Measurements from ENCODE around the gene CTNNA2.

The CTNNA2 gene

DNA sequence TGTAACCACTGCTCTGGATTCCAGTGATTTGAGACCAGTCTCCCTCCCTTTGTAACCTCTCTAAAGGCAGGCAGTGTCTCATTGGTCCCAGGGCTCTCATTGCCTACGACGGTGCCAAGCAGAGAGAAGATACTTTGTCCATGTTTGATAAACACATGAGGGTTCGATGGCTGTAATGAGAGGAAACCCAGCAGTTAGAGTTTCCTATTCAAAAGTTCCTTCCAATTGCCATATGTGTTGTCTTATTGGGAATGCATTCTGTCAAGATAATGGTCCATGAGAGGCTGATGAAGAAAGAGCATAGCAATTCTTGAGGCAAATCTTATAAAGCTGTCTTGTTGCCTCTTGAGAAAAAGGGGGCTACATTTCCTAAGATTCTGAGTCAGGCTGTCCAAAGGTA is 499.2 kb downstream of the CTNNA2 start:
- DNase-seq = no peak
- Histone ChIP-seq H3K27me3 (no peaks in the 10 kb centered on the region), H3K9me3 (no peaks in the 10 kb centered on the region)

DNA sequence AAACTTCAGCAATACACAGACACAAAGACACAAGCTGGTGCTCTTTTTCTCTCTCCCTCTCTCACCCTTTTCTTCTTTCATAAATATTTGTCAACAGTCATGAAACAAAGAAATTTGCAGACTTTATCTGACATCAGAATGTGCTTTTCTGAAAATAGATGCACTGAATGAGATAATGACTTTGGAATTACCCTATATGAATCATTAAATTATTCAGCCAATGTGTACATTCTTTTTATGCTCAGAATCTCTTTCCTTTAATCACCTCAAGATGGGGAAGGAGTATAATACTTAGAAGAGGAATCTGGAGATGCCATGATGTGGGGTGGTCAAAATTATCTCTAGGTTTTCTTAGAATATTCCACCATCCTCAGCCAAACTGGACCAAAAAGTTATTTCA is 501.8 kb downstream of the CTNNA2 start:
- Histone ChIP-seq H3K36me3 (no peaks in the 10 kb centered on the region), H3K4me3 (ENCODE audit: low read depth, low read length) (no peak overlapping the region), H3K4me1 (no peaks in the 10 kb centered on the region), H3K9me3 (no peaks in the 10 kb centered on the region), H3K27me3 (no peaks in the 10 kb centered on the region)
- TF ChIP-seq, protein P1, sequence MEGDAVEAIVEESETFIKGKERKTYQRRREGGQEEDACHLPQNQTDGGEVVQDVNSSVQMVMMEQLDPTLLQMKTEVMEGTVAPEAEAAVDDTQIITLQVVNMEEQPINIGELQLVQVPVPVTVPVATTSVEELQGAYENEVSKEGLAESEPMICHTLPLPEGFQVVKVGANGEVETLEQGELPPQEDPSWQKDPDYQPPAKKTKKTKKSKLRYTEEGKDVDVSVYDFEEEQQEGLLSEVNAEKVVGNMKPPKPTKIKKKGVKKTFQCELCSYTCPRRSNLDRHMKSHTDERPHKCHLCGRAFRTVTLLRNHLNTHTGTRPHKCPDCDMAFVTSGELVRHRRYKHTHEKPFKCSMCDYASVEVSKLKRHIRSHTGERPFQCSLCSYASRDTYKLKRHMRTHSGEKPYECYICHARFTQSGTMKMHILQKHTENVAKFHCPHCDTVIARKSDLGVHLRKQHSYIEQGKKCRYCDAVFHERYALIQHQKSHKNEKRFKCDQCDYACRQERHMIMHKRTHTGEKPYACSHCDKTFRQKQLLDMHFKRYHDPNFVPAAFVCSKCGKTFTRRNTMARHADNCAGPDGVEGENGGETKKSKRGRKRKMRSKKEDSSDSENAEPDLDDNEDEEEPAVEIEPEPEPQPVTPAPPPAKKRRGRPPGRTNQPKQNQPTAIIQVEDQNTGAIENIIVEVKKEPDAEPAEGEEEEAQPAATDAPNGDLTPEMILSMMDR (IDR thresholded peaks at IDR 0.05; ENCODE audit: low read depth, low read length) = no peak
- no peak for DNase-seq

More for the DNA sequence above, 499.2 kb downstream of the CTNNA2 start:
- Histone ChIP-seq H3K36me3 (no peaks in the 10 kb centered on the region), H3K4me1 (no peaks in the 10 kb centered on the region), H3K4me3 (ENCODE audit: low read depth, low read length) (no peak overlapping the region)
- TF ChIP-seq, protein P1 (IDR thresholded peaks at IDR 0.05; ENCODE audit: low read depth, low read length) = no peak

DNA sequence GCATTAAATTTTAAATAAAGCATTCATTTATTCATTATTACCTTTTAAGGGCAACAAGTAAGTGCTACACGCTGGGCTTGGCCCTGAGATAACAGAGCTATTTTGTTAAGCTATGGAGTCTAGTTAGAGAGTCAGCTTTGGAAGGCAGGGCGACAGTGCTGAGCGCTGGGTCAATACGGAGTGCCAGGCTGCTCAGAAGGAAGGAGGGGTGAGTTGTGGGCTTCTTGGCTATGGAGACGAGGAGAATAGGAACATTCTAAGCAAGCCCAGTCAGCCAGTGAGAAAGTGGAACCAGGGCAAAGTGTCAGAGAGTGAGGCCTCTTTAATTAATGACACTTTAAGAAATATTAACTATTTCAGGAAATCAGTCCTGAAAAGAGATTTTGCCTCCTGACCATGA is 503.3 kb downstream of the CTNNA2 start:
- TF ChIP-seq, protein P1 (IDR thresholded peaks at IDR 0.05; ENCODE audit: low read depth, low read length) = no peak
- DNase-seq = no peak
- no peaks in the 10 kb centered on the region for H3K9me3 ChIP-seq
- no peaks in the 10 kb centered on the region for H3K4me1 ChIP-seq
- H3K36me3 ChIP-seq = no peaks in the 10 kb centered on the region
- no peak overlapping the region for H3K4me3 ChIP-seq (ENCODE audit: low read depth, low read length)
- no peaks in the 10 kb centered on the region for H3K27me3 ChIP-seq

DNA sequence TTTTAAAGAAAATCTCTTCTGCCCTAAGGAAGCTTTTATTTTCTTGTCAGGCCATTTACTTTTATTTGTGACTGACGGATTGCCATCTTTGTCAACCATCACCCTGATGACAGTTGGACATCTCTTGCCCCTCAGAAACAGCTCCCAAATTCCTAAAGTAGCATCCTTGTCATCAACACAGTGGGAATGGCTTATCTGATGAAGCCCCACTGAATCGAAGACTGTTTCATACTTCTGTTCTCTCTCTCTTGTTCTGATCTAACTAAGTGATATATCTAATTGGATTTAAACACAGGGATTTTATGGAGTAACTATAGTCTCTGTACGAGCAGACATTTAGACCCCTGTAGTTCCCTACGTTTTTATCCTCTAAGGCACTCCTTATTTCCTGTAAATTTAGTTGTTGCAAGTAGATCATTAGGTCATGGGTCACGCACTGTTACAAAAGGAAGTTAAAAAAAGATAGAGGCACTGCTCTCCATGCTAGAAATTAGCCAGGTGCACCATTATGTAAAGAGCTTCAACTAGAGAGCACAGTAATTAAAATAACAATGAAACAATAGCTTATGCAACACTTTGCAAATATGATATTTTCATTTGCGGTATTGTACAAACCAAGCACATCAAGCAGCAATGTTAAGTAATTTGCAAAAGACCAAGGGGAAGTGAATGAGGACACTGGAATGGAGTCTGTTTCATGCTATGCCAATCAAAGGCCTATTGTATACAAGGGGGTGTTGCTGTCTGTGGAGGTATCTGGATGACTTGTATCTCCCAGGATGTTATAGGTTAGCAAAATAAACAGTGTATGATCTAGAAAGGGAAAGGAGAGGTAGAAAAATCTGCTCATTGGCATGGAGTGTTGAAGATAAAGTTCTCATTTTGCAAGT is 507.0 kb downstream of the CTNNA2 start:
- no peaks in the 10 kb centered on the region for H3K9me3 ChIP-seq
- DNase-seq = no peak
- H3K36me3 ChIP-seq = no peaks in the 10 kb centered on the region
- TF ChIP-seq, protein P1 (IDR thresholded peaks at IDR 0.05; ENCODE audit: low read depth, low read length) = no peak
- H3K4me1 ChIP-seq = no peaks in the 10 kb centered on the region
- H3K27me3 ChIP-seq = no peaks in the 10 kb centered on the region
- no peak overlapping the region for H3K4me3 ChIP-seq (ENCODE audit: low read depth, low read length)

DNA sequence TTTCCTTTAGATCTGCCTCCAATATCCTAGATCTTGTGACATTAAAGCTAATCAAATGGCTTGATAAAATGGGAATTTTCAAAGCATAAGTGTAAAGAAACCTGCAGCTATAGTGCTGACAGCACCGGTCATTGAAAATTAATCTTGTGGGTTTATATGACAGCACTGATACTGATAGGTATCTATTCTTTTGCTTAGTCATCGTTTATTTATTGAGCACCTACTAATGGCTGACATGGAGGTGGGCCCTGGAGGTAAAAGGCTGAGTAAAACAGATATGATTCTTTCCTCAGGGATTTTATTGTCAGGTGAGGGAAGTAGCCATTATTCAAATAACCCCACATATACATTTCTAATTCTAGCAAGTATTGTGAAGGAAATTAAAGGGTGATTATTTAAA is 509.2 kb downstream of the CTNNA2 start:
- no peaks in the 10 kb centered on the region for H3K4me1 ChIP-seq
- TF ChIP-seq, protein P1 (IDR thresholded peaks at IDR 0.05; ENCODE audit: low read depth, low read length) = no peak
- H3K27me3 ChIP-seq = no peaks in the 10 kb centered on the region
- H3K36me3 ChIP-seq = no peaks in the 10 kb centered on the region
- no peak overlapping the region for H3K4me3 ChIP-seq (ENCODE audit: low read depth, low read length)
- no peaks in the 10 kb centered on the region for H3K9me3 ChIP-seq
- DNase-seq = no peak

DNA sequence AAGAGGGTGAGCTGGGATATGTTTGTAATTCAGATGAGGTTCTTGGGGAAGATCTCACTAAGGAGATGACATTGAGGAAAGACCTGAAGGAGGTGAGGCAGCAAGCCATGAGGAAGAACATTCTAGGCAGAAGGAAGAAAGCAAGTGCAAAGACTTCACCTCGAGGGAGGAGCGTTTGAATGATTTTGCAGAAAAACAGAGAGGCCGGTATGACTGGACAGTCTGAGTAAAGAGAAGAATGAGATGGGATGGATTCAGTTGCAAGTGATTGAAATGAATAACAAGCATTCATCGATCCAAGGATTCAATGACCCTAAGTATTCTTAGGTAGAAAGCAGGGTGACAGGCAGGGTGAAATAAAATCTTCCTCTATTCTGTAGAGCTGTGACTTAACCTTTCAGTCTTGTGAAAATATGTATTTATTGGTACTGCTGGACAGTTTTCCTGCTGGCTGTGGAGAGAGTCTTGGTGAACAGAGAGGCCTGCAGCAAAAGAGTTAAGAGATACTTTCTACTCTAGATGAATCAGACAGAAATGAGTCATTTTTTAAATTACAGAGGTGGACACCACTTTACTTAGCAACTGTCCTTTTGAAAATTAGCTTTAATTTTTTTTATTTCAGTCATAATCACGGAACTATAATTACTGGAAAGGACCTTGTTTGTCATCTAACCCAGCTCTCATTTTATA is 513.3 kb downstream of the CTNNA2 start:
- Histone ChIP-seq H3K36me3 (no peaks in the 10 kb centered on the region), H3K4me3 (ENCODE audit: low read depth, low read length) (no peak overlapping the region), H3K9me3 (no peaks in the 10 kb centered on the region), H3K27me3 (no peaks in the 10 kb centered on the region), H3K4me1 (peaks cover 7% of the 10 kb centered on the region; the same call in 1 of the 2 replicates)
- TF ChIP-seq, protein P1 (IDR thresholded peaks at IDR 0.05; ENCODE audit: low read depth, low read length) = no peak
- no peak for DNase-seq

Data from BE2C (cell line).